T-helper 1 cell (primary cell): ENCODE data around the gene TFIP11.

Experiments used
- DNase-seq, 5 donors: peaks; one replicate each; pipeline ENCODE4 v3.0.0-alpha.2; 2012 to 2020

TFIP11 gene

DNA sequence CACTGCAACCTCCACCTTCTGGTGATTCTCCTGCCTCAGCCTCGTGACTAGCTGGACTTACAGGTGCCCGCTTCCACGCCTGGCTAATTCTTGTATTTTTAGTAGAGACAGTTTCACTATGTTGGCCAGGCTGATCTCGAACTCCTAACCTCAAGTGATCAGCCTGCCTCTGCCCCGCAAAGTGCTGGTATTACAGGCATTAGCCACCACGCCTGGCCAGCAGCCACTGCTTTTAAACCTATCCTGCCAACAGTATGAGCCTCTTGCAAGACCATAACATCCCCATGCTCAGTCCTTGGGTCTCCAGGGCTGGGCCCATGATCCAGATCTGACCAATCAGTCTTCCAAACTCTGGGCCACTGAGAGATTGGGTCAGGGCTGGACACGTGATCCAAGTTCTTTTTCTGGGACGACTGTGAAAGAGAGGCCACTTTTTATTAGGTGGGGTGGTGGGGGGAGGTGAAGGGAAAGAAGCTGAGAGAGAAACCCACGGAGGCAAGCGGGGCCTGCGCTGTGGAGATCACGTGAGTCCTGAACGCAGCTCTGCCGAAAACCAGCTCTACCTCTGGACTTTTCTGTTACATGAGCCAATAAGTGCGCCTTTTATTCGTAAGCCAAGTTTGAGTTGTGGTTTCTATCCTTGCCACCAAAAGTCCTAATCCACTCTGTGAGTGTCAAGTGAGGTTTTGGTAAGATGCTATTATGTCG lies 65.3 kb downstream of the TFIP11 start:
- no peak for DNase-seq

DNA sequence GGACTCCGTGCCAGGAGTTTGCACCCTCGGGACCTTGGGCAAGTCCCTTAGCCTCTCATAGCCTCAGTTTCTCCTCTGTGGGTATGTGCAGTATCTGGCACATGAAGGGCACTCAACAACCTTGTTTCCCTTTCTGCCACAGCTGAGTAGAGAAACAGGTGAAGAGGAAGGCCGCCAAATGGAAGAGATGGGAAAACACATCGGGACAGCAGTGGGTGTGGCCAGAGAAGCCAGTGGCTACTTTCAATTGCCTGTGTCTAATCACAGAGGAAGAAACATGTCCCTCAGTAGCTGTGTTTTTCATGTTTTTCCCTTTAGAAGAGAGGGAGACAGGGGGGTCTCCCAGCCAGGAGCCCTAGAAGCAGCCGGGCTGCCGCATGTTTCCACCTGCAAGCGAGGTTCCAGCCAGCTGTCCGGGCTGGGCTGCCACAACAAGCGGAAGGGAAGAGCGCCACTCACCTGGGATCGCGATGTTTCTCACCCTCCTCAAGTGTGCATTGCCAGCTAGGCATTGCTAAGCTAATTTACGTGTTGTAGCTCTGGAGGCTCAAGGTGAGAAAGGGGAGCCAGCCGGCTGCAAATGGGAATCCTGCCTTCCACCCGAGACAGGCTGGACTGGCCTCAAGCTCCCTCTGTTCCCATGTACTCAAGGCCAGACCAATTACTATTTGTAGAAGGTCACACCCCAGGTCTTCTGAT lies 66.5 kb downstream of the TFIP11 start:
- DNase-seq: no peak

DNA sequence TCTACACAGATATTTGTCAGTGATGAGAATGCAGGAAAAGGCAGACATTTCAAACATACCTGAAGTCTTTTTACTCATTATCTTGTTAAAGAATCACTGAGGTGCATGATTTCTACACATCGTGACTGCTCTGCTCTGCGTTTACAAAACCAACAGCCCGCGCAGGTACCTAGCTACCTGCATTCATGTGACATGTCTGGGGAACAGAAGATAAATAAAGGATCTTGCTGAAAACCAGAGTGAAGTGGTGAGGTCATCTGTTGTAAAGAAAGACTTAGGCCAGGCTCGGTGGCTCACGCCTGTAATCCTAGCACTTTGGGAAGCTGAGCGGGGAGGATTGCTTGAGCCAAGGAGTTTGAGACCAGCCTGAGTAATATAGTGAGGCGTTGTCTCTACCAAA lies 67.5 kb downstream of the TFIP11 start:
- DNase-seq: no peak

DNA sequence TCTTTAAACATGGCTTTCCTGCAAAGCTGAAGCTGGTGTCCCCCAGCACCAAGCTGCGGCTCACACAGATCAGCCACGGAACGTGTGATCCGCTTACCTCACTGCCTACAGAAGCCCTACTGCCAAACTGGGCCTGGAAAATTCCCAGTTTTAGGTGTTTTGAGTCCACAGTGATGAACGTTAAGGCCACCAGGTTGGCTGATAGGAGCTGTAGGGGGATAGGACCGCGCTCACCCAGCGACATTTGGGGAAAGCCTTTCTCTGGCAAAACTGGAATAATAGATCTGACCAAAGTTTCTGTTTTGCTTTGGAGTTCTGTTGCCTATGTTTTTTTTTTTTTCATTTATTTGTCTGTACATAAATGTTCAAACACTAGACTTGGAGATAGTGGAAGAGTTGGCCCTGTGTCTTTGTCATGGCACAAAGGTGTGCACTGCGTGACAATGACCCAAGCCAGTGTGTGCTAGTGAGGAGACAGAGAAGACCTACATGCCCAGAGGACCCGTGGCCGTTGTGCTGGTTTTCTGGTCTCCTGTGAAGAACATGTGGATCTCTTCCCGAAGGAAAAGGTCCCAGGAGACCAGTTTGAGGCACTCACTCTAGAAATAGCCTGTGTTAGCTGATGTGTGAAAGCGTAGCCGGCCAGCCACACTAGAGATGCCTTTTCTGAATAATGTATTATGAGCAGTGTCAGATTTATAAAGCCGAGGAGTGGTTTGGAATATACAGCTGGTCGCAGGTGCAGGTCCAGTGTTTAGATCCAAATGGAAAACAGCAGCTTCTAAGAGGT lies 68.2 kb downstream of the TFIP11 start:
- DNase-seq: no peak

DNA sequence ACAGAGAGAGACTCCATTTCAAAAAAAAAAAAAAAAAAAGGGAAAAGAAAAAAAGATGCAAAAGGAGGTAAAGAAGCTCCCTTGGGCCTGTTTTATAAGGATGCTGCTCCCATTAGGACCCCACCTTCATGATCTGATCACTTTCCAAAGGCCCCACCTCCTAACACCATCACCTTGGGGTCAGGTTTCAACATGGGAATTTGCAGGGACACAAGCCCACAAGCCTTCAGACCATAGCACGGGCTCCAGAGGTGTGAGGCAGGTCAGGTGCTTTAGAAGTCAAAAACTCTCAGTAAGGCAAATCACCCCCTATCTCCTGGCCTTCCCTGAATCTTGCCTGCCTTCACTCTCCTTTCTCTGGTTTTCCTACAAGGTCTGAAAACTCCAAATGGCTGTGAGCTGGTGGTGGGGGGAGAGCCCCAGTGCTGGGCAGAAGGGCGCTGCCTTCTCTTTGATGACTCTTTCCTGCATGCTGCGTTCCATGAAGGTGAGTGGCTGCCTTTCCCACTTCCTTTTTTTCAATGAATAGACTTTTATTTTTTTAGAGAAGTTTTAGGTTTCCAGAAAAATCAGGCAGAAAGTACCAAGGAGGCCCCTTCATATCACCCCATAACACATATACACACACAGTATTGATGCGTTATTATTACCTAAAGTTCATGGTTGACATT lies 70.1 kb downstream of the TFIP11 start:
- DNase-seq: no peak
